Esophagus squamous epithelium (tissue), 4 donors: ENCODE measurements around the gene ZNF628.

ENCODE experiments used
- CTCF ChIP-seq, 6 experiments: fragments of 450-650 bp in 4 of 6; fragments of 200-600 bp in 2 of 6; sonication (generic) in 2 of 6; IDR thresholded peaks; one replicate each; pipeline ENCODE4 v1.5.1; 2016 to 2019; ENCODE audit warnings: antibody characterized with exemption in 6 of 6, mild to moderate bottlenecking in 4 of 6, moderate library complexity in 4 of 6
- POLR2A ChIP-seq, 4 donors: fragments of 450-650 bp; IDR thresholded peaks; one replicate each; pipeline ENCODE4 v1.6.1; 2017; ENCODE audit warnings: antibody characterized with exemption in 4 of 4, mild to moderate bottlenecking in 4 of 4, moderate library complexity in 3 of 4

DNA sequence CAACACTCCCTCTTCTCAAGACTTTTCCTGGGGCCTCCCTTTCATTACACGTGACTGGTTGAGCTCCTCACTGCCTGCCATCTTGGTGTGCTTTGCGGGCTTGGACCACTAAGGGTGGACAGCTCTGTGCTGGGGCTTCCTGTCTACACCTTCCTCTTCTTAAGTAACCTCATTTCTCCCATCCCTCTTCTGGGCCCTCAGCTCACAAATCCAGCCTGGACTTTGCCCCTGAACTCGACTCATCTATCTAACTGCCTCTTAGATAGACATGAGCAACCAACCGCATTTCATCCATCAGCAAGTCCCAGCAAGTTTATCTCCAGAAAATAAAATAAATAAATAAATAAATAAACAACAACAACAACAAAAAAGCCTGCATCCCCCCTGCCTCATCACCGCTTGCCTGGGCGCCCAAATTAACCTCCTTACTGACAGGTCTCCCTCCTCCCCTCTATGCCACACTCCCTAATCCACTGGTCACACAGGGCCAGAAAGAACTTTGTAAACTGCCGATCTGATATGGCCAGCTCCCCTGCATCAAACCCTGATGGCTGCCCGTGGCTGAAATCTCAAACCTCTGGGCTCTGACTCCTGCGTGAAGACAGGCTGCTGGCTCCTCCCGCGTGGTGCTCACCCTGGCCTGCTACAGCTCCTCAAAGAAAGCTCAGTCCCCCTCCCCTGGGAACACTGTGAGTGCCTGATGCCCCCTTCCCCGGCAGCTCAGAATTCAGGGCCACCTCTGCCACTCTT lies 22.7 kb upstream of the ZNF628 start:
- TF ChIP-seq CTCF (IDR thresholded peaks at IDR 0.05) (no peak), POLR2A (IDR thresholded peaks at IDR 0.05) (no peak)
